SK-N-SH (cell line): ENCODE results near the gene DDAH1. TPM values are rescaled to one million over a fixed set of nuclear protein-coding genes. Genes with fewer than 3 reads are reported as not detected.
A peak's percentile ranks its signal among the peaks of the same experiment; 100 is the strongest.

Source experiments
- CTCF ChIA-PET: fragments of 300-600, 350-600 bp; formaldehyde crosslinking; extraction: SDS; loops from one replicate; lab custom pipeline; 2021; lab: Yijun Ruan, JAX
- POLR2A ChIA-PET: fragments of 350-600 bp; sonication (Branson Sonifier 250); formaldehyde crosslinking; extraction: SDS; loops from one replicate; lab custom pipeline; 2020; ENCODE audit warnings: antibody characterized with exemption, inconsistent platforms; lab: Yijun Ruan, JAX
- DNase-seq: peaks from one replicate; pipeline ENCODE4 v3.0.0; 2012
- H2AFZ ChIP-seq: fragments of 200-600 bp; sonication (generic); 2 replicates; pipeline ENCODE4 v1.8.1; 2016; ENCODE audit warnings: antibody characterized with exemption, mild to moderate bottlenecking, low read depth
- H3F3A ChIP-seq: fragments of 200-600 bp; sonication (generic); replicated peaks from 2 replicates; pipeline ENCODE3; 2016; ENCODE audit warnings: antibody characterized with exemption, mild to moderate bottlenecking; ENCODE audit not compliant: insufficient read depth
- H3K27ac ChIP-seq, 2 experiments: fragments of 200-500 bp in 1 of 2; fragments of 200-600 bp in 1 of 2; sonication (Bioruptor generic) in 1 of 2; sonication (generic), shearing (Covaris generic) in 1 of 2; 2 replicates each; pipeline versions ENCODE4 v1.5.1 to v1.6.1; 2014 to 2016; ENCODE audit warnings: low read depth in 2 of 2, inconsistent platforms in 1 of 2, low read length in 1 of 2, mild to moderate bottlenecking in 1 of 2, mixed read lengths in 1 of 2
- H3K27me3 ChIP-seq: fragments of 200-600 bp; sonication (generic), shearing (Covaris generic); 2 replicates; pipeline ENCODE4 v1.6.1; 2016; ENCODE audit warnings: mixed run types; ENCODE audit not compliant: insufficient read depth
- H3K36me3 ChIP-seq, 2 experiments: fragments of 200-500 bp in 1 of 2; fragments of 200-600 bp in 1 of 2; sonication (Bioruptor generic) in 1 of 2; sonication (generic) in 1 of 2; replicated peaks in 1 of 2; 2 replicates each; pipeline versions ENCODE3 to v1.5.1; 2014 to 2016; ENCODE audit warnings: low read length in 1 of 2, mild to moderate bottlenecking in 1 of 2; ENCODE audit not compliant: insufficient read depth in 2 of 2, control insufficient read depth in 1 of 2
- H3K4me1 ChIP-seq, 2 experiments: fragments of 200-500 bp in 1 of 2; fragments of 200-600 bp in 1 of 2; sonication (Bioruptor generic) in 1 of 2; sonication (generic), shearing (Covaris generic) in 1 of 2; 2 replicates each; pipeline versions ENCODE4 v1.5.1 to v1.6.1; 2014 to 2016; ENCODE audit warnings: low read depth in 1 of 2, low read length in 1 of 2, mixed run types in 1 of 2; ENCODE audit not compliant: insufficient read depth in 2 of 2, control insufficient read depth in 1 of 2
- H3K4me2 ChIP-seq: fragments of 200-600 bp; sonication (generic), shearing (Covaris generic); 2 replicates; pipeline ENCODE4 v1.6.1; 2017; ENCODE audit warnings: mixed run types
- H3K4me3 ChIP-seq, 2 experiments: fragments of 200-500 bp in 1 of 2; fragments of 200-600 bp in 1 of 2; sonication (Bioruptor generic) in 1 of 2; sonication (generic), shearing (Covaris generic) in 1 of 2; 2 replicates each; pipeline versions ENCODE4 v1.5.1 to v1.8.1; 2014 to 2016; ENCODE audit warnings: low read depth in 2 of 2, inconsistent platforms in 1 of 2, low read length in 1 of 2, mild to moderate bottlenecking in 1 of 2, mixed read lengths in 1 of 2, moderate library complexity in 1 of 2
- H3K79me2 ChIP-seq: fragments of 200-600 bp; sonication (generic); 2 replicates; pipeline ENCODE4 v1.8.1; 2017; ENCODE audit warnings: mild to moderate bottlenecking; ENCODE audit not compliant: insufficient read depth
- H3K9ac ChIP-seq: fragments of 200-600 bp; sonication (generic); 2 replicates; pipeline ENCODE4 v1.6.1; 2017; ENCODE audit warnings: mixed run types
- H3K9me2 ChIP-seq: fragments of 200-600 bp; sonication (generic); 2 replicates; pipeline ENCODE4 v1.6.1; 2017; ENCODE audit warnings: mixed run types
- H3K9me3 ChIP-seq: fragments of 200-600 bp; sonication (generic); 2 replicates; pipeline ENCODE4 v1.6.1; 2017; ENCODE audit warnings: mixed run types, mild to moderate bottlenecking, moderate library complexity
- H4K20me1 ChIP-seq: fragments of 200-600 bp; sonication (generic); 2 replicates; pipeline ENCODE4 v1.6.1; 2017; ENCODE audit warnings: mild to moderate bottlenecking, mixed run types; ENCODE audit not compliant: insufficient read depth
- CHD2 ChIP-seq: fragments of 150-350 bp; IDR thresholded peaks from 2 replicates; pipeline ENCODE4 v1.6.1; 2018; ENCODE audit warnings: low read length; ENCODE audit not compliant: partially characterized antibody
- ELF1 ChIP-seq: IDR thresholded peaks from 2 replicates; pipeline ENCODE4 v1.4.0; 2012
- EP300 ChIP-seq, 2 experiments: IDR thresholded peaks; 2 replicates each; pipeline versions ENCODE4 v1.4.0 to v1.6.1; 2012; ENCODE audit warnings: borderline replicate concordance in 1 of 2, low read depth in 1 of 2, low read length in 1 of 2
- FOXJ3 ChIP-seq: sonication (generic); formaldehyde crosslinking; IDR thresholded peaks from 2 replicates; pipeline ENCODE4 v1.5.1; 2020; ENCODE audit warnings: mild to moderate bottlenecking, missing genetic modification reagents
- FOXM1 ChIP-seq: IDR thresholded peaks from 2 replicates; pipeline ENCODE4 v1.4.0; 2012; ENCODE audit warnings: low read depth, mild to moderate bottlenecking
- GABPA ChIP-seq: IDR thresholded peaks from 2 replicates; pipeline ENCODE4 v1.4.0; 2012; ENCODE audit warnings: low read depth, mild to moderate bottlenecking
- GATA2 ChIP-seq: sonication (generic); formaldehyde crosslinking; IDR thresholded peaks from 2 replicates; pipeline ENCODE4 v1.5.0; 2020; ENCODE audit warnings: mild to moderate bottlenecking, missing genetic modification reagents
- IRF3 ChIP-seq: fragments of 150-350 bp; IDR thresholded peaks from 2 replicates; pipeline ENCODE4 v1.6.1; 2016; ENCODE audit warnings: mild to moderate bottlenecking, low read depth, low read length
- JUND ChIP-seq: IDR thresholded peaks from 2 replicates; pipeline ENCODE4 v1.4.0; 2012
- MAX ChIP-seq: IDR thresholded peaks from 2 replicates; pipeline ENCODE4 v1.4.0; 2012; ENCODE audit warnings: low read depth
- MEF2A ChIP-seq: IDR thresholded peaks from 2 replicates; pipeline ENCODE4 v1.4.0; 2012; ENCODE audit warnings: low read depth, borderline replicate concordance
- MXI1 ChIP-seq: IDR thresholded peaks from 2 replicates; pipeline ENCODE4 v1.6.1; 2012; ENCODE audit warnings: mild to moderate bottlenecking, low read depth, low read length, improper control_type of control experiment
- NFIC ChIP-seq: IDR thresholded peaks from 2 replicates; pipeline ENCODE4 v1.4.0; 2012; ENCODE audit warnings: borderline replicate concordance
- NRF1 ChIP-seq: IDR thresholded peaks from 2 replicates; pipeline ENCODE4 v1.6.1; 2012; ENCODE audit warnings: low read depth, mild to moderate bottlenecking, low read length
- POLR2AphosphoS5 ChIP-seq: IDR thresholded peaks from 2 replicates; pipeline ENCODE4 v1.6.1; 2012; ENCODE audit warnings: low read depth, low read length
- RAD21 ChIP-seq: IDR thresholded peaks from 2 replicates; pipeline ENCODE4 v1.6.1; 2012; ENCODE audit warnings: mild to moderate bottlenecking, low read length
- RCOR1 ChIP-seq: fragments of 150-350 bp; IDR thresholded peaks from 2 replicates; pipeline ENCODE4 v1.6.1; 2017; ENCODE audit warnings: antibody characterized with exemption, low read length
- RFX5 ChIP-seq: IDR thresholded peaks from 2 replicates; pipeline ENCODE4 v1.6.1; 2012; ENCODE audit warnings: mild to moderate bottlenecking, improper control_type of control experiment, low read length
- RXRA ChIP-seq: IDR thresholded peaks from 2 replicates; pipeline ENCODE4 v1.4.0; 2012; ENCODE audit warnings: low read depth, mild to moderate bottlenecking, borderline replicate concordance
- SIN3A ChIP-seq: IDR thresholded peaks from 2 replicates; pipeline ENCODE4 v1.6.1; 2012; ENCODE audit warnings: low read depth, mild to moderate bottlenecking, low read length, moderate library complexity, borderline replicate concordance
- SMC3 ChIP-seq: IDR thresholded peaks from 2 replicates; pipeline ENCODE4 v1.6.1; 2012; ENCODE audit warnings: low read depth, low read length, improper control_type of control experiment
- TCF12 ChIP-seq: IDR thresholded peaks from 2 replicates; pipeline ENCODE4 v1.4.0; 2012
- TEAD4 ChIP-seq: IDR thresholded peaks from 2 replicates; pipeline ENCODE4 v1.4.0; 2012; ENCODE audit warnings: mild to moderate bottlenecking, borderline replicate concordance; ENCODE audit not compliant: insufficient read depth
- USF1 ChIP-seq: IDR thresholded peaks from 2 replicates; pipeline ENCODE4 v1.4.0; 2012; ENCODE audit warnings: low read depth, borderline replicate concordance
- WGBS: methylation state at CpG from one replicate; pipeline ENCODE4 v1.1.6; 2017; ENCODE audit warnings: low lambda C conversion rate; 5-methylcytosine and 5-hydroxymethylcytosine counted together
- polyA plus RNA-seq, 3 experiments: library from polyadenylated mRNA; depleted of rRNA; stranded (reverse); fragments of >200 nt; gene quantifications; 2 replicates each; pipeline ENCODE4 v1.2.3, GENCODE V29; 2012

DDAH1 gene
- polyA plus RNA-seq, 1 of the 3 experiments (the other 2 are of a cell fraction), result 64.3 TPM

GRCh38 chr1:85409516-85409915, 55.4 kb downstream of the DDAH1 start:
- CTCF ChIA-PET, result interaction anchor here (0.9 kb wide), 1 partner anchor 101 kb away, joined by 3 read pairs; no protein-coding TSS in a partner anchor
- 91% methylated on average over 3 of the region's 3 CpGs for WGBS

GRCh38 chr1:85407746-85408377, 57.1 kb downstream of the DDAH1 start:
- no peaks in the 10 kb centered on the region for H3K9me2 ChIP-seq
- H3K27ac ChIP-seq, result peak overlapping the region; percentile 85 to 98
- H2AFZ ChIP-seq, result no peak overlapping the region
- H3K9me3 ChIP-seq, result no peaks in the 10 kb centered on the region
- H3K4me2 ChIP-seq, result peak overlapping the region; percentile 69
- peak overlapping the region in 1 of 2 experiments; percentile 53; a peak in 2 of 4 replicates for H3K4me3 ChIP-seq
- CTCF ChIA-PET, result interaction anchor here (0.8 kb wide), 1 partner anchor 10 kb away, joined by 5 read pairs; no protein-coding TSS in a partner anchor
- H3K27me3 ChIP-seq, result no peaks in the 10 kb centered on the region
- no peaks in the 10 kb centered on the region for H4K20me1 ChIP-seq
- H3K4me1 ChIP-seq, result peaks cover 7 to 13% of the 10 kb centered on the region in 2 experiments; a peak in 3 of 4 replicates
- H3K36me3 ChIP-seq, result peaks cover 0 to 2% of the 10 kb centered on the region in 2 experiments
- WGBS, result 73% methylated on average over 5 of the region's 5 CpGs
- peaks cover 25% of the 10 kb centered on the region for H3F3A ChIP-seq
- POLR2A ChIA-PET, result no interaction called here
- DNase-seq, result no peak
- H3K9ac ChIP-seq, result peak overlapping the region; percentile 83
- peaks cover 90% of the 10 kb centered on the region for H3K79me2 ChIP-seq
- TF ChIP-seq SMC3 (no peak), MXI1 (no peak), TCF12 (no peak), RFX5 (no peak), IRF3 (no peak), MEF2A (no peak), FOXM1 (no peak), JUND (no peak), MAX (no peak), FOXJ3 (CRISPR knock-in tag) (no peak), RXRA (no peak), RCOR1 (no peak), GABPA (no peak), POLR2AphosphoS5 (no peak), SIN3A (no peak)

More at GRCh38 chr1:85409516-85409915, 55.4 kb downstream of the DDAH1 start:
- no peak for DNase-seq
- TF ChIP-seq MXI1 (no peak), TEAD4 (no peak), RAD21 (no peak), NFIC (no peak), IRF3 (no peak), FOXM1 (no peak), SIN3A (no peak), GABPA (no peak), MEF2A (no peak), FOXJ3 (CRISPR knock-in tag) (no peak), ELF1 (no peak), GATA2 (no peak), NRF1 (no peak), RFX5 (no peak), MAX (no peak), USF1 (no peak), EP300 (IDR thresholded peaks at IDR 0.05; ENCODE audit: borderline replicate concordance in 1 of 2, low read depth in 1 of 2, low read length in 1 of 2) (no peak), CHD2 (no peak)
- Histone ChIP-seq H3K27ac (peak overlapping the region in 1 of 2 experiments; percentile 98; a peak in 1 of 4 replicates), H3K9me3 (no peaks in the 10 kb centered on the region), H3K79me2 (peaks cover 90% of the 10 kb centered on the region), H3F3A (peaks cover 25% of the 10 kb centered on the region), H3K4me2 (no peak overlapping the region), H2AFZ (no peak overlapping the region), H3K4me3 (no peak overlapping the region), H4K20me1 (no peaks in the 10 kb centered on the region), H3K4me1 (peaks cover 7 to 13% of the 10 kb centered on the region in 2 experiments; a peak in 3 of 4 replicates), H3K36me3 (peaks cover 0 to 4% of the 10 kb centered on the region in 2 experiments), H3K9me2 (no peaks in the 10 kb centered on the region), H3K27me3 (no peaks in the 10 kb centered on the region), H3K9ac (no peak overlapping the region)
- POLR2A ChIA-PET, result no interaction called here
